K562 (cell line): Measurements from ENCODE around the gene CTDSPL. TPM values are rescaled to one million over a fixed set of nuclear protein-coding genes. Genes with fewer than 3 reads are reported as not detected.

Experiments used
- CHD1 ChIP-seq: fragments of 200-600 bp; sonication (generic); IDR thresholded peaks from one replicate; pipeline ENCODE4 v1.6.1; 2012; ENCODE audit warnings: mild to moderate bottlenecking, moderate library complexity, low read length, inconsistent platforms
- CREBBP ChIP-seq: IDR thresholded peaks from one replicate; pipeline ENCODE4 v1.6.1; 2012; ENCODE audit warnings: low read depth, mild to moderate bottlenecking, control low read depth, inconsistent platforms, low read length
- DIDO1 ChIP-seq: fragments of 450-650 bp; IDR thresholded peaks from 2 replicates; pipeline ENCODE4 v1.6.1; 2016; ENCODE audit warnings: low read depth, missing biosample characterization, missing genetic modification characterization
- ELF1 ChIP-seq: fragments of 200-800 bp; sonication (Bioruptor generic); IDR thresholded peaks from 2 replicates; pipeline ENCODE4 v1.6.1; 2016; ENCODE audit warnings: missing genetic modification characterization, missing compliant biosample characterization
- GTF2F1 ChIP-seq: IDR thresholded peaks from 2 replicates; pipeline ENCODE4 v1.6.1; 2011; ENCODE audit warnings: low read depth, low read length, improper control_type of control experiment
- HCFC1 ChIP-seq: IDR thresholded peaks from 2 replicates; pipeline ENCODE4 v1.6.1; 2012; ENCODE audit warnings: low read depth, low read length, improper control_type of control experiment
- KAT8 ChIP-seq: fragments of 450-650 bp; IDR thresholded peaks from 2 replicates; pipeline ENCODE4 v1.6.1; 2016; ENCODE audit warnings: low read depth, mild to moderate bottlenecking
- PTTG1 ChIP-seq: fragments of 450-650 bp; IDR thresholded peaks from 2 replicates; pipeline ENCODE4 v1.6.1; 2016; ENCODE audit warnings: low read depth, mild to moderate bottlenecking, missing genetic modification characterization, missing compliant biosample characterization
- RBM39 ChIP-seq: fragments of 200-400 bp; formaldehyde crosslinking; optimal IDR thresholded peaks from 2 replicates; pipeline ENCODE3; 2018; ENCODE audit warnings: low read depth, low read length
- SMAD4 ChIP-seq: fragments of 250-450 bp; sonication (Bioruptor Pico); conservative IDR thresholded peaks from 2 replicates; pipeline ENCODE4 v1.8.0; 2021; ENCODE audit warnings: inconsistent platforms, mild to moderate bottlenecking, moderate library complexity
- SP2 ChIP-seq: IDR thresholded peaks from 2 replicates; pipeline ENCODE4 v1.6.1; 2011; ENCODE audit warnings: mild to moderate bottlenecking, low read depth, low read length, moderate library complexity; ENCODE audit not compliant: poor library complexity, severe bottlenecking; ENCODE audit errors: extremely low read depth
- SPI1 ChIP-seq: IDR thresholded peaks from 2 replicates; pipeline ENCODE4 v1.6.1; 2011; ENCODE audit warnings: low read depth, low read length, control low read depth, borderline replicate concordance
- ZNF197 ChIP-seq: fragments of 200-800 bp; sonication (Bioruptor generic); IDR thresholded peaks from 2 replicates; pipeline ENCODE4 v1.6.1; 2016; ENCODE audit warnings: low read depth, missing genetic modification characterization, missing compliant biosample characterization
- ZNF212 ChIP-seq: fragments of 450-650 bp; formaldehyde crosslinking; IDR thresholded peaks from 2 replicates; pipeline ENCODE4 v1.4.0; 2020; ENCODE audit warnings: mild to moderate bottlenecking
- ZNF224 ChIP-seq: sonication (generic); formaldehyde crosslinking; IDR thresholded peaks from 2 replicates; pipeline ENCODE4 v1.8.0; 2022; ENCODE audit warnings: mild to moderate bottlenecking, missing genetic modification reagents
- ZNF232 ChIP-seq: sonication (generic); formaldehyde crosslinking; IDR thresholded peaks from 2 replicates; pipeline ENCODE4 v1.8.0; 2022; ENCODE audit warnings: mild to moderate bottlenecking, missing genetic modification reagents
- ZNF561 ChIP-seq: fragments of 450-650 bp; formaldehyde crosslinking; conservative IDR thresholded peaks from 2 replicates; pipeline ENCODE4 v1.4.0; 2020; ENCODE audit warnings: mild to moderate bottlenecking, moderate library complexity
- ZNF79 ChIP-seq: fragments of 250-450 bp; sonication (Bioruptor Pico); IDR thresholded peaks from 2 replicates; pipeline ENCODE4 v1.4.0; 2020; ENCODE audit warnings: low read depth, mild to moderate bottlenecking, moderate library complexity
- polyA plus RNA-seq, 8 experiments: library from polyadenylated mRNA; depleted of rRNA in 4 of 8; stranded (reverse) in 5 of 8; unstranded in 3 of 8; fragments of >200 nt; fragmentation: Nextera tagmentation in 2 of 8; fragmentation: Illumina TruSeq in 1 of 8; extraction: Ambion mirVana in 2 of 8; extraction: Trizol in 1 of 8; gene quantifications; 2 replicates each; pipeline versions ENCODE4 v1.2.1 to v1.2.3, GENCODE V29; 2011 to 2014; ENCODE audit warnings: inconsistent platforms in 1 of 8, missing spikeins in 1 of 8
- total RNA-seq, 7 experiments: library from RNA; depleted of rRNA in 6 of 7; stranded (reverse); fragments of >200 nt in 6 of 7; fragmentation: Illumina TruSeq in 2 of 7; extraction: Trizol in 2 of 7; gene quantifications; 2 replicates each; pipeline versions ENCODE4 v1.2.1 to v1.2.3, GENCODE V29; 2011 to 2021; ENCODE audit warnings: low replicate concordance in 1 of 7
- TF ChIP-seq, protein P1 (sequence below): fragments of 250-450 bp; sonication (Bioruptor Pico); IDR thresholded peaks from 2 replicates; pipeline ENCODE4 v1.8.0; 2022; ENCODE audit warnings: inconsistent platforms, mild to moderate bottlenecking, moderate library complexity, borderline replicate concordance
- TF ChIP-seq, protein P2 (sequence below): fragments of 250-450 bp; sonication (Bioruptor Pico); IDR thresholded peaks from 2 replicates; pipeline ENCODE4 v1.4.0; 2020

CTDSPL gene
- total and polyA plus RNA-seq, 9 of the 15 experiments (the other 6 are each of a cell fraction or from before 2014, with no cell fraction given): 5.1 to 19.3 (median 11.3) TPM

DNA sequence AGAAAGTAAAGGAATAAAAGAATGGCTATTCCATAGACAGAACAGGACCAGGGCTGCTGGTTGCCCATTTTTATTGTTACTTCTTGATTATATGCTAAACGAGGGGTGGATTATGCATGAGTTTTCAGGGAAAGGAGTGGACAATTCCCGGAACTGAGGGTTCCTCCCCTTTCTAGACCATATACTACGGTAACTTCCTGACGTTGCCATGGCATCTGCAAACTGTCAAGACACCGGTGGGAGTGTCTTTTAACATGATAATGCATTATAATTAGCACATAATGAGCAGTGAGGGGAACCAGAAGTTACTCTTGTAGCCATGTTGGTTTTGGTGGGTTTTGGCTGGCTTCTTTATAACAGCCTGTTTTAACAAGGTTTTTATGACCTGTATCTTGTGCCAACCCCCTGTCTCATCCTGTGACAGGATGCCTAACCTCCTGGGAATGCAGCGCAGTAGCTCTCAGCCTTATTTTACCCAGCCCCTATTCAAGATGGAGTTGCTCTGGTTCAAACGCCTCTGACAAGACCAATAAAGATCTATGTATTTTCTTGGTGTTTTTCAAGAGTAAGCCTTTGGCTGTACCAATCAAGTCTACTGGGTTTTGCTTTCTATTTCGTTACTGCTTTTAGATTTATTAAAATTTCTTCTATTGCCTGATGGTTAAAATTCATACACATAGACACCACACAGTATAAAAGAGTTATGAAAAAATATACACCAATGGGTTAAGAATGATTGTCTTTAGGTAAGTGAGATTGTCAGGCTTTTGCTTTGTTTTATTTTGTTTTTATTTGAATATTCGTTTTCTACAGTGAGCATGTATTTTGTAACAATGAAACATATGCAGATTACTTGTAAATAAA is 37.4 kb upstream of the CTDSPL start (continued):
- TF ChIP-seq, protein P1, sequence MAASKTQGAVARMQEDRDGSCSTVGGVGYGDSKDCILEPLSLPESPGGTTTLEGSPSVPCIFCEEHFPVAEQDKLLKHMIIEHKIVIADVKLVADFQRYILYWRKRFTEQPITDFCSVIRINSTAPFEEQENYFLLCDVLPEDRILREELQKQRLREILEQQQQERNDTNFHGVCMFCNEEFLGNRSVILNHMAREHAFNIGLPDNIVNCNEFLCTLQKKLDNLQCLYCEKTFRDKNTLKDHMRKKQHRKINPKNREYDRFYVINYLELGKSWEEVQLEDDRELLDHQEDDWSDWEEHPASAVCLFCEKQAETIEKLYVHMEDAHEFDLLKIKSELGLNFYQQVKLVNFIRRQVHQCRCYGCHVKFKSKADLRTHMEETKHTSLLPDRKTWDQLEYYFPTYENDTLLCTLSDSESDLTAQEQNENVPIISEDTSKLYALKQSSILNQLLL (CRISPR knock-in tag): no peak
- no peak for TF ChIP-seq CREBBP
- peak; percentile 97 for TF ChIP-seq PTTG1 (tag)
- TF ChIP-seq GTF2F1: no peak
- TF ChIP-seq ZNF224 (CRISPR knock-in tag): no peak
- peak; percentile 95 for TF ChIP-seq ZNF197
- TF ChIP-seq ZNF232: no peak
- peak; percentile 88 for TF ChIP-seq DIDO1 (tag)
- no peak for TF ChIP-seq ZNF561 (CRISPR knock-in tag)
- TF ChIP-seq, protein P2, sequence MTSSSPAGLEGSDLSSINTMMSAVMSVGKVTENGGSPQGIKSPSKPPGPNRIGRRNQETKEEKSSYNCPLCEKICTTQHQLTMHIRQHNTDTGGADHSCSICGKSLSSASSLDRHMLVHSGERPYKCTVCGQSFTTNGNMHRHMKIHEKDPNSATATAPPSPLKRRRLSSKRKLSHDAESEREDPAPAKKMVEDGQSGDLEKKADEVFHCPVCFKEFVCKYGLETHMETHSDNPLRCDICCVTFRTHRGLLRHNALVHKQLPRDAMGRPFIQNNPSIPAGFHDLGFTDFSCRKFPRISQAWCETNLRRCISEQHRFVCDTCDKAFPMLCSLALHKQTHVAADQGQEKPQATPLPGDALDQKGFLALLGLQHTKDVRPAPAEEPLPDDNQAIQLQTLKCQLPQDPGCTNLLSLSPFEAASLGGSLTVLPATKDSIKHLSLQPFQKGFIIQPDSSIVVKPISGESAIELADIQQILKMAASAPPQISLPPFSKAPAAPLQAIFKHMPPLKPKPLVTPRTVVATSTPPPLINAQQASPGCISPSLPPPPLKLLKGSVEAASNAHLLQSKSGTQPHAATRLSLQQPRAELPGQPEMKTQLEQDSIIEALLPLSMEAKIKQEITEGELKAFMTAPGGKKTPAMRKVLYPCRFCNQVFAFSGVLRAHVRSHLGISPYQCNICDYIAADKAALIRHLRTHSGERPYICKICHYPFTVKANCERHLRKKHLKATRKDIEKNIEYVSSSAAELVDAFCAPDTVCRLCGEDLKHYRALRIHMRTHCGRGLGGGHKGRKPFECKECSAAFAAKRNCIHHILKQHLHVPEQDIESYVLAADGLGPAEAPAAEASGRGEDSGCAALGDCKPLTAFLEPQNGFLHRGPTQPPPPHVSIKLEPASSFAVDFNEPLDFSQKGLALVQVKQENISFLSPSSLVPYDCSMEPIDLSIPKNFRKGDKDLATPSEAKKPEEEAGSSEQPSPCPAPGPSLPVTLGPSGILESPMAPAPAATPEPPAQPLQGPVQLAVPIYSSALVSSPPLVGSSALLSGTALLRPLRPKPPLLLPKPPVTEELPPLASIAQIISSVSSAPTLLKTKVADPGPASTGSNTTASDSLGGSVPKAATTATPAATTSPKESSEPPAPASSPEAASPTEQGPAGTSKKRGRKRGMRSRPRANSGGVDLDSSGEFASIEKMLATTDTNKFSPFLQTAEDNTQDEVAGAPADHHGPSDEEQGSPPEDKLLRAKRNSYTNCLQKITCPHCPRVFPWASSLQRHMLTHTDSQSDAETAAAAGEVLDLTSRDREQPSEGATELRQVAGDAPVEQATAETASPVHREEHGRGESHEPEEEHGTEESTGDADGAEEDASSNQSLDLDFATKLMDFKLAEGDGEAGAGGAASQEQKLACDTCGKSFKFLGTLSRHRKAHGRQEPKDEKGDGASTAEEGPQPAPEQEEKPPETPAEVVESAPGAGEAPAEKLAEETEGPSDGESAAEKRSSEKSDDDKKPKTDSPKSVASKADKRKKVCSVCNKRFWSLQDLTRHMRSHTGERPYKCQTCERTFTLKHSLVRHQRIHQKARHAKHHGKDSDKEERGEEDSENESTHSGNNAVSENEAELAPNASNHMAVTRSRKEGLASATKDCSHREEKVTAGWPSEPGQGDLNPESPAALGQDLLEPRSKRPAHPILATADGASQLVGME: peak; percentile 96
- TF ChIP-seq ZNF79: peak; percentile 90
- TF ChIP-seq SMAD4 (CRISPR knock-in tag): peak; percentile 98
- TF ChIP-seq CHD1: no peak
- TF ChIP-seq KAT8: no peak
- TF ChIP-seq ELF1 (tag): no peak
- peak; percentile 92; the same call in 1 of the 2 replicates for TF ChIP-seq ZNF212 (CRISPR knock-in tag)
- TF ChIP-seq SP2: no peak
- TF ChIP-seq SPI1: no peak
- no peak for TF ChIP-seq RBM39
- no peak for TF ChIP-seq HCFC1
